GM19023 (cell line): ENCODE results near the gene HELZ.

ENCODE experiments used
- ATAC-seq: cut with Tn5 transposase; IDR thresholded peaks from one replicate; pipeline ENCODE4 v1.9.1; 2021; ENCODE audit warnings: mild to moderate bottlenecking, moderate library complexity; ENCODE audit not compliant: unreplicated experiment

HELZ gene

DNA sequence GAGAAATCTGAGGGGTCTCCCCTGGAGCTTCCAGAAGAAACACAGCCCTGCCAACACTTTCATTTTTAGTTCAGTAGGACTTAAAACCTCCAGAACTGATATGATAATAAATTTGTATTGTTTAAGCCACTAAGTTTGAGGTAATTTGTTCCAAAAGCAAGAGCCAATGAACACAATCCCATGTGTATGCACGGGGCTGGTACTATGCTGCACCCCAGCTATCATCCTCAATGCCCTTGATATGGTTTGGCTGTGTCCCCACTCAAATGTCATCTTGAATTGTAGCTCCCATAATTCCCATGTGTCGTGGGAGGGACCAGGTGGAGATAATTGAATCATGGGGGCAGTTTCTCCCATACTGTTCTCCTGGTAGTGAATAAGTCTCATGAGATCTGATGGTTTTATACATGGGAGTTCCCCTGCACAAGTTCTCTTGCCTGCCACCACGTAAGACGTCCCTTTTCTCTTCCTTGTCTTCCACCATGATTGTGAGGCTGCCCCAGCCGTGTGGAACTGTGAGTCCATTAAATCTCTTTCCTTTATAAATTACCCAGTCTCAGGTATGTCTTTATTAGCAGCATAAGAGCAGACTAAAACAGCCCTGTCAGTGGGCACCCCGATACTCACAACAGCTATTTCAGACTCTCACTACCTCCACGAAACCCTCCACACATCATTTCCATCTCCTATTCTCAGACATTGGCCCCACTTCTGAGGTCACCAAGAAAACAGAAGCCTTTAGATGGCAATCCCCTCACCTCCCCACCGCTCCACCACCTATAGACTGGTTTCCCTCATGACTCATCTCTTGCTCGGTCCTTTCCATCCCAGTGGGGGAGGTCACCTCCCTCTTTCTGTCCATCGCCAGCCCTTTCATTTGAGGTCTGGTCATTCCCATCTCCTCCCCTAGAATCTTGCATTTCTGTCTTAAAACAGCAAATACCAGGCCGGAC lies 209.6 kb downstream of the HELZ start:
- ATAC-seq = peak; percentile 62

DNA sequence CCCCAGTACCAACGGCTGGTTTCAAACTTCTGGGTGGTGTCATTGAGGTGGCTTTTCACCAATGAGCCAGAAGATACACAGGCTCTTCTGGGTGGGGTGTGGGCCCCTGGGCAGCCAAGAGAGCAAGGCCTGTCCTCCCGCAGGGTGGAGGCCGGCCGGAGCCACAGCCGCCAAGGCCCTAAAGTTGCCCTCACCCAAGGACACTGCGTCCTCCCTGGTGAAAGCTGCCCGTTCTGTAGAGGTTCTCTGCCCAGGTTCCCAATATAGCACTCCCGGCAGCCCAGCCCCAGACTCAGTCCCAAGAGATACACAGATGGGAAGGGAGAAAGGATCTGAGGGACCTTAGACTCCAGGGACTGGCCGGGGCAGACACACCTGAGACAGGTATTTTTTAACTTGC lies 211.4 kb downstream of the HELZ start:
- ATAC-seq = no peak

DNA sequence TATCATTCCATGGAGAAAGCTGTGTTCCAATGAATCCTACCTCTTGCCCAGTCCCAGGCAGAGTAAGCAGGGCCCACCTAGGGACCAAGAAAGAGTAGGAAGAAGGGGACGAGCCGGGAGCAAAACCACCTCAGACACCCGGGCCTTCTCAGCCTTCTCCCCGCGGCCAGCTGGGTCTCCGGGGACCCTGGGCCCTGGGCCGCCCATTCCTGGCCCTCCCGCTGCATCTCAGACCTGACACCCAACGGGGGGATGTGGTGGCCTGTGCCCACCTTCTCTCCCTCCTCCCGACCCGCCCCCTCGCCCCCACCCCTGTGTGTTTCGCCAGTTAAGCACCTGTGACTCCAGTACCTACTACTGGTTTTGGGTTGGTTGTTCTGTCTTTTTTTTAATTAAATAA lies 212.0 kb downstream of the HELZ start:
- no peak for ATAC-seq

DNA sequence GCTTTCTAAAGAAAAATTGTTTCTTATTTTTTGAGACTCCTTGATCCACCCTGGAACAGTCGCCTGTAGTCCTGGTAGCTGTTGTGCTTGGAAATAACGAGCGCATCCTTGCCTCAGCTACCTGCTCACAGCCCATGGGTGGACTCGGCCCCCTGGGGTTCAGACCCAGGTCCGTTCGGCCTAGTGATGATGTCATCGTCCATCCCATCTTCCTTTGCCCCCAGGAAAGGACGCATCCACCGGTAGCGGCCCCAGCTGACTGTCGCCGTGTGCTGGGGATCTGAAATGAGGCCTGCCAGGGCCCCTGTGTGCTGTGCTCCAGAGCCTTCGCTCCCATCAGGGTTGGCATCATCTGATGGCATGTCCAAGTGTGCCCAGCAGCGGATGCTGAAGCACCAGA lies 212.6 kb downstream of the HELZ start:
- ATAC-seq = no peak

GRCh38 chr17:67030641-67031040 lies 214.4 kb downstream of the HELZ start:
- ATAC-seq = no peak

GRCh38 chr17:67027031-67027628 lies 217.9 kb downstream of the HELZ start:
- no peak for ATAC-seq

DNA sequence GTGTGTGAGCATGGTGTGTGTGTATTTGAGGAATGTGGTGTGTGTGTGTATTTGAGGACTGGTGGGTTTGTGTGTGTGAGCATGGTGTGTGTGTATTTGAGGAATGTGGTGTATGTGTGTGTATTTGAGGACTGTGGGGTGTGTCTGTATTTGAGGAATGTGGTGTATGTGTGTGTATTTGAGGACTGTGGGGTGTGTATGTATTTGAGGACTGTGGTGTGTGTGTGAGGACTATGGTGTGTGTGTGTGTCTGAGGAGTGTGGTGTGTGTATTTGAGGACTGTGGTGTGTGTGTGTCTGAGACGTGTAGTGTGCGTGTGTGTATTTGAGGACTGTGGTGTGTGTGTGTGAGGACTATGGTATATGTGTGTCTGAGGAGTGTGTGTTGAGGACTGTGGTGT lies 218.7 kb downstream of the HELZ start:
- ATAC-seq = no peak

GRCh38 chr17:67025216-67025792 lies 219.7 kb downstream of the HELZ start:
- no peak for ATAC-seq

DNA sequence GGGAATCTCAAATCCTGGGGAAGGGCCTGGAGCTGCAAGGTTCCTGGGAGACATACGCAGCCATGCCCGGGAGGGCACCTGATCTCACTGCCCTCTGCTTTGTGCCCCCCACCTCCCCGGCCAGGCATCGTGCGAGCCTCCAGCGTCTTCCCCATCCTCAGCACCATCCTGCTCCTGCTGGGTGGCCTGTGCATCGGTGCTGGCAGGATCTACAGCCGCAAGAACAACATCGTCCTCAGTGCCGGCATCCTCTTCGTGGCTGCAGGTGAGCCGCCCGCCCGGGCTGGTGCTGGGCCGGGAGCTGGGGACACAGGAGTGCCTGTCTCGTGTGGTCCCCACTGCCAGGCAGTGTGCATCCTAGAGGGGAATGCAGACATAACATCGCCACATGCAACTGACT lies 220.3 kb downstream of the HELZ start:
- ATAC-seq = no peak

GRCh38 chr17:67022451-67022810 lies 222.6 kb downstream of the HELZ start:
- ATAC-seq = no peak

DNA sequence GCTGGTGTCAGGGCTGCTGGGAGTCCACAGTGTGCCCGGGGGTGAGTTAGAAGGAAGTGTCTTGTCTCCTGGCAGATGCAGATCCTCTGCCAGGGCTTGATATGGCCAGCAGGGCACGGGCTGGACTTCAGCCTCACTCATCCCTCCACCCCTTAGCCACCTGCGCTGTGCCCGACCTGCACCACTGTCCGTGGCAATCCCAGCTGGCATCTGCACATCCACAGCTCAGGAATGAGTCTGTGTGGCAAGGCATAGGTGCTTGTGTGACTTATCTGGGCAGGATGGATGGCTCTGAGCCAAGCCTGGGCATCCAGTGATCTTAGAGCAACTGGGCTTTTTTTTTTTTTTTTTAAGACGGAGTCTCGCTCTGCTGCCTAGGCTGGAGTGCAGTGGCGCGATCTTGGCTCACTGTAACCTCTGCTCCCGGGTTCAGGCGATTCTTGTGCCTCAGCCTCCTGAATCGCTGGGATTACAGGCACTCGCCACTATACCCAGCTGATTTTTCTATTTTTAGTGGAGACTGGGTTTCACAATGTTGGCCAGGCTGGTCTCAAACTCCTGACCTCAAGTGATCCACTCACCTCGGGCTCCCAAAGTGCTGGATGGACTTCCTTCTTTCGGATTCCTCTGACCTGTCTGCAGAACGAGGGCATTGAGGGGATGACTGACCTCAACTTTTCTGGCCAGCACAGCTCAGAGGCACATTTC lies 223.1 kb downstream of the HELZ start:
- no peak for ATAC-seq

GRCh38 chr17:67021196-67021595 lies 223.8 kb downstream of the HELZ start:
- no peak for ATAC-seq
